Fibroblast of lung (primary cell): ENCODE data around the gene JAG2. TPM values are rescaled to one million over a fixed set of nuclear protein-coding genes. Genes with fewer than 3 reads are reported as not detected.

Experiments used
- polyA plus RNA-seq, 2 donors: library from polyadenylated mRNA; depleted of rRNA in 1 of 2; stranded (reverse) in 1 of 2; unstranded in 1 of 2; fragments of >200 nt; gene quantifications; 2 replicates each; pipeline ENCODE4 v1.2.1, GENCODE V29; 2011 to 2012; ENCODE audit warnings: missing spikeins in 1 of 2
- total RNA-seq: library from RNA; depleted of rRNA; stranded (reverse); fragments of >200 nt; gene quantifications from 2 replicates; pipeline ENCODE4 v1.2.1, GENCODE V29; 2014

The JAG2 gene
- total and polyA plus RNA-seq, 2 donors (not counting 1 experiment from before 2014, with no cell fraction given), result 0.51 to 1.8 TPM

Other genes with a start within 250 kb of the JAG2 start
- under 0.01 and 0.17 TPM in 2 replicates for gene PLD4, start 243.9 kb downstream of the JAG2 start, total RNA-seq
- gene PLD4, start 243.9 kb downstream of the JAG2 start, polyA plus RNA-seq, result 0.02 TPM in 1 of 2 replicates, not detected in the other
- gene AHNAK2, start 190.4 kb downstream of the JAG2 start, total RNA-seq, result 47.8 and 106 TPM in 2 replicates
- 6.6 and 30.5 TPM in 2 replicates for gene AHNAK2, start 190.4 kb downstream of the JAG2 start, polyA plus RNA-seq
- 8.0 and 11.7 TPM in 2 replicates for gene CLBA1, start 183.0 kb downstream of the JAG2 start, total RNA-seq
- 3.8 and 11.3 TPM in 2 replicates for gene CLBA1, start 183.0 kb downstream of the JAG2 start, polyA plus RNA-seq
- gene CDCA4, start 147.7 kb downstream of the JAG2 start, total RNA-seq, result 7.9 and 8.0 TPM in 2 replicates
- 8.0 and 19.5 TPM in 2 replicates for gene CDCA4, start 147.7 kb downstream of the JAG2 start, polyA plus RNA-seq
- 0.17 and 0.26 TPM in 2 replicates for gene GPR132, start 103.3 kb downstream of the JAG2 start, total RNA-seq
- not detected in 2 replicates for gene GPR132, start 103.3 kb downstream of the JAG2 start, polyA plus RNA-seq
- gene NUDT14, start 12.5 kb upstream of the JAG2 start, total RNA-seq, result 13.9 and 14.2 TPM in 2 replicates
- 6.1 and 6.7 TPM in 2 replicates for gene NUDT14, start 12.5 kb upstream of the JAG2 start, polyA plus RNA-seq
- 39.5 and 49.9 TPM in 2 replicates for gene BTBD6, start 79.8 kb upstream of the JAG2 start, total RNA-seq
- gene BTBD6, start 79.8 kb upstream of the JAG2 start, polyA plus RNA-seq, result 31.9 and 44.9 TPM in 2 replicates
- 26.5 and 33.4 TPM in 2 replicates for gene BRF1, start 132.2 kb upstream of the JAG2 start, total RNA-seq
- 7.4 and 8.4 TPM in 2 replicates for gene BRF1, start 132.2 kb upstream of the JAG2 start, polyA plus RNA-seq
- 36.2 and 52.5 TPM in 2 replicates for gene PACS2, start 146.0 kb upstream of the JAG2 start, total RNA-seq
- 20.3 and 23.2 TPM in 2 replicates for gene PACS2, start 146.0 kb upstream of the JAG2 start, polyA plus RNA-seq
- 0.33 and 0.51 TPM in 2 replicates for gene TEX22, start 229.8 kb upstream of the JAG2 start, total RNA-seq
- gene TEX22, start 229.8 kb upstream of the JAG2 start, polyA plus RNA-seq, result 0.02 and 0.05 TPM in 2 replicates